B cell (primary cell): Measurements from ENCODE around the gene ASPSCR1. TPM values are rescaled to one million over a fixed set of nuclear protein-coding genes. Genes with fewer than 3 reads are reported as not detected.

Experiments used
- ATAC-seq: fragments of 200-7000 bp; cut with Tn5 transposase; one replicate; pipeline ENCODE4 v1.10.0; 2021; ENCODE audit warnings: low read depth, mild to moderate bottlenecking, moderate number of reproducible peaks, moderate library complexity
- CTCF ChIA-PET: fragments of 350-600 bp; sonication (Branson Sonifier 250); formaldehyde crosslinking; loops from one replicate; lab custom pipeline; 2021; ENCODE audit warnings: antibody characterized with exemption, inconsistent platforms; lab: Charles Lee
- POLR2A ChIA-PET: fragments of 350-600 bp; sonication (Branson Sonifier 250); formaldehyde crosslinking; loops from one replicate; lab custom pipeline; 2021; ENCODE audit warnings: antibody characterized with exemption; lab: Charles Lee
- DNase-seq: peaks from one replicate; pipeline ENCODE4 v3.0.0; 2013
- H2AFZ ChIP-seq: 2 replicates; pipeline ENCODE4 v1.6.1; 2012; ENCODE audit warnings: mild to moderate bottlenecking, low read depth, low read length; ENCODE audit not compliant: insufficient read depth, poor library complexity, severe bottlenecking
- H3K27ac ChIP-seq, 2 donors: 1 replicate in 1 of 2; 2 replicates in 1 of 2; pipeline ENCODE4 v1.5.1; 2012 to 2013; ENCODE audit warnings: low read length in 2 of 2, mild to moderate bottlenecking in 2 of 2, moderate library complexity in 1 of 2
- H3K27me3 ChIP-seq, 4 experiments: fragments of 200-600 bp in 1 of 4; sonication (generic) in 1 of 4; replicated peaks in 1 of 4; 1 replicate in 2 of 4; 2 replicates in 2 of 4; pipeline versions ENCODE4 v1.6.1 to v1.7.0; 2013 to 2016; ENCODE audit warnings: low read length in 3 of 4, mild to moderate bottlenecking in 2 of 4, mixed read lengths in 1 of 4, moderate library complexity in 1 of 4; ENCODE audit not compliant: insufficient read depth in 4 of 4, control insufficient read depth in 3 of 4; ENCODE audit errors: control extremely low read depth in 1 of 4
- H3K36me3 ChIP-seq, 2 experiments: replicated peaks in 1 of 2; 1 replicate in 1 of 2; 2 replicates in 1 of 2; pipeline versions ENCODE4 v1.6.1 to v1.7.1; 2013; ENCODE audit warnings: low read length in 1 of 2; ENCODE audit not compliant: insufficient read depth in 2 of 2, control insufficient read depth in 1 of 2; ENCODE audit errors: control extremely low read depth in 1 of 2, extremely low read depth in 1 of 2
- H3K4me1 ChIP-seq, 2 donors: fragments of 200-600 bp in 1 of 2; sonication (generic) in 1 of 2; 1 replicate in 1 of 2; 2 replicates in 1 of 2; pipeline versions ENCODE4 v1.5.1 to v1.6.1; 2013 to 2017; ENCODE audit warnings: low read length in 2 of 2; ENCODE audit not compliant: control insufficient read depth in 2 of 2, insufficient read depth in 2 of 2
- H3K4me2 ChIP-seq: replicated peaks from 2 replicates; pipeline ENCODE3; 2012; ENCODE audit warnings: mild to moderate bottlenecking, low read depth, low read length; ENCODE audit not compliant: poor library complexity, severe bottlenecking
- H3K4me3 ChIP-seq, 5 experiments: fragments of 200-600 bp in 1 of 5; sonication (generic) in 1 of 5; 1 replicate in 3 of 5; 2 replicates in 2 of 5; pipeline versions ENCODE4 v1.5.1 to v1.7.0; 2011 to 2016; ENCODE audit warnings: low read length in 4 of 5, mild to moderate bottlenecking in 4 of 5, low read depth in 2 of 5, control low read depth in 1 of 5, moderate library complexity in 1 of 5; ENCODE audit not compliant: insufficient read depth in 1 of 5; ENCODE audit errors: control extremely low read depth in 1 of 5, extremely low read depth in 1 of 5
- H3K79me2 ChIP-seq: fragments of 200-600 bp; sonication (generic); one replicate; pipeline ENCODE4 v1.6.0; 2016; ENCODE audit warnings: low read length; ENCODE audit not compliant: control insufficient read depth, insufficient read depth
- H3K9ac ChIP-seq: fragments of 200-600 bp; sonication (generic); 2 replicates; pipeline ENCODE4 v1.6.1; 2017; ENCODE audit warnings: mild to moderate bottlenecking, low read length, moderate library complexity
- H3K9me3 ChIP-seq, 3 donors: one replicate each; pipeline versions ENCODE4 v1.6.1 to v1.7.1; 2013; ENCODE audit warnings: low read length in 2 of 3; ENCODE audit not compliant: control insufficient read depth in 2 of 3, insufficient read depth in 1 of 3; ENCODE audit errors: control extremely low read depth in 1 of 3
- H4K20me1 ChIP-seq: 2 replicates; pipeline ENCODE4 v1.6.0; 2012; ENCODE audit warnings: mild to moderate bottlenecking, low read length; ENCODE audit not compliant: insufficient read depth, control insufficient read depth, poor library complexity, severe bottlenecking
- H3K27ac Mint-ChIP-seq: one replicate; pipeline ENCODE4 v1.8.0; 2021; ENCODE audit warnings: mixed read lengths
- H3K27me3 Mint-ChIP-seq: one replicate; pipeline ENCODE4 v1.8.0; 2021; ENCODE audit warnings: mixed read lengths
- H3K4me1 Mint-ChIP-seq: one replicate; pipeline ENCODE4 v1.8.0; 2021; ENCODE audit warnings: mixed read lengths
- H3K4me3 Mint-ChIP-seq: one replicate; pipeline ENCODE4 v1.8.0; 2021; ENCODE audit warnings: mixed read lengths
- H3K9me3 Mint-ChIP-seq: one replicate; pipeline ENCODE4 v1.8.0; 2022; ENCODE audit warnings: mixed read lengths; ENCODE audit not compliant: insufficient read depth
- EZH2 ChIP-seq: IDR thresholded peaks from 2 replicates; pipeline ENCODE4 v1.6.1; 2012; ENCODE audit warnings: borderline replicate concordance, low read depth, mild to moderate bottlenecking, moderate library complexity, low read length; ENCODE audit not compliant: insufficient read depth, poor library complexity, severe bottlenecking
- WGBS: methylation state at CpG from one replicate; pipeline ENCODE4 v1.1.5; 2013; ENCODE audit warnings: missing lambda C conversion rate; ENCODE audit not compliant: insufficient coverage; 5-methylcytosine and 5-hydroxymethylcytosine counted together
- intact Hi-C: fragments of 100-400 bp; cut with micrococcal nuclease; formaldehyde crosslinking; loops from one replicate; pipeline ENCODE4 v1.10.0; 2022
- polyA plus RNA-seq: library from polyadenylated mRNA; depleted of rRNA; stranded (reverse); fragments of >200 nt; gene quantifications from 2 replicates; pipeline ENCODE4 v1.2.3, GENCODE V29; 2012
- total RNA-seq, 2 donors: library from RNA; stranded (reverse); fragments of 120-200 nt in 1 of 2; gene quantifications; 1 replicate in 1 of 2; 2 replicates in 1 of 2; pipeline versions ENCODE4 v1.2.3 to v1.2.4, GENCODE V29; 2013 to 2022
- TF ChIP-seq, protein P1 (sequence below): fragments of 200-600 bp; IDR thresholded peaks from one replicate; pipeline ENCODE4 v1.8.0; 2022; ENCODE audit warnings: antibody characterized with exemption, mild to moderate bottlenecking

ASPSCR1 gene
- total and polyA plus RNA-seq, 2 donors (not counting 1 experiment from before 2014, with no cell fraction given), result 34.0 to 46.7 TPM

DNA sequence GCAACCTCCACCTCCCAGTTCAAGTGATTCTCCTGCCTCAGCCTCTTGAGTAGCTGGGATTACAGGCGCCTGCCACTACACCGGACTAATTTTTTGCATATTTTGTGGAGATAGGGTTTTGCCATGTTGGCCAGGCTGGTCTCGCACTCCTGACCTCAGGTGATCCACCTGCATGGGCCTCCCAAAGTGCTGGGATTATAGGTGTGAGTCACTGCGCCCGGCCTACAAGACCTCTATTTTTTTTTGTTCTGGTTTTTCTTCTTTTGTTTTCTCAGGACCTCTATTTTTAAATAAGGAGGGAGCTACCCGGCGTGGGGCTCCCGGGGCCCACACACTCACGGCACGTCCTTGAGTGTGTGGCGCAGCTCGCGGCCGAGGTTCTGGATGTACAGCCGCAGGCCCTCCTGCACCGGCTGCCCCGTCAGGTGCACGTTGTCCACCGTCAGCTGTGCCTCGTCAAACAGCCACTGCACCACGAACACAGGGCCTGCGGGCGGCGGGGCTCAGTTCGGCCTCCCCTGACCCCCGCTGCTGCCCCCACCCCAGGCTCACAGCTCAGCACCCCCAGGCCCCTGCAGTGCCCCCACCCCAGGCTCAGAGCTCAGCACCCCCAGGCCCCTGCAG is 22.3 kb upstream of the ASPSCR1 start:
- Mint-ChIP-seq H3K4me3 (no peak overlapping the region), H3K27ac (no peak overlapping the region), H3K4me1 (peaks cover 1% of the 10 kb centered on the region), H3K27me3 (peaks cover 18% of the 10 kb centered on the region), H3K9me3 (no peaks in the 10 kb centered on the region)
- Histone ChIP-seq H3K4me2 (no peak overlapping the region), H4K20me1 (no peaks in the 10 kb centered on the region), H3K79me2 (no peaks in the 10 kb centered on the region), H3K36me3 (no peaks in the 10 kb centered on the region), H3K9ac (no peak overlapping the region), H3K4me1 (peaks cover 10 to 11% of the 10 kb centered on the region in 2 donors), H3K4me3 (no peak overlapping the region), H2AFZ (no peak overlapping the region), H3K27ac (no peak overlapping the region), H3K27me3 (peaks cover 0 to 48% (median 22%) of the 10 kb centered on the region in 4 experiments), H3K9me3 (peaks cover 0 to 10% (median 0%) of the 10 kb centered on the region in 3 donors)
- TF ChIP-seq, protein P1, sequence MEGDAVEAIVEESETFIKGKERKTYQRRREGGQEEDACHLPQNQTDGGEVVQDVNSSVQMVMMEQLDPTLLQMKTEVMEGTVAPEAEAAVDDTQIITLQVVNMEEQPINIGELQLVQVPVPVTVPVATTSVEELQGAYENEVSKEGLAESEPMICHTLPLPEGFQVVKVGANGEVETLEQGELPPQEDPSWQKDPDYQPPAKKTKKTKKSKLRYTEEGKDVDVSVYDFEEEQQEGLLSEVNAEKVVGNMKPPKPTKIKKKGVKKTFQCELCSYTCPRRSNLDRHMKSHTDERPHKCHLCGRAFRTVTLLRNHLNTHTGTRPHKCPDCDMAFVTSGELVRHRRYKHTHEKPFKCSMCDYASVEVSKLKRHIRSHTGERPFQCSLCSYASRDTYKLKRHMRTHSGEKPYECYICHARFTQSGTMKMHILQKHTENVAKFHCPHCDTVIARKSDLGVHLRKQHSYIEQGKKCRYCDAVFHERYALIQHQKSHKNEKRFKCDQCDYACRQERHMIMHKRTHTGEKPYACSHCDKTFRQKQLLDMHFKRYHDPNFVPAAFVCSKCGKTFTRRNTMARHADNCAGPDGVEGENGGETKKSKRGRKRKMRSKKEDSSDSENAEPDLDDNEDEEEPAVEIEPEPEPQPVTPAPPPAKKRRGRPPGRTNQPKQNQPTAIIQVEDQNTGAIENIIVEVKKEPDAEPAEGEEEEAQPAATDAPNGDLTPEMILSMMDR, result no peak
- TF ChIP-seq EZH2, result no peak
- ChIA-PET POLR2A (no interaction called here), CTCF (interaction anchor here (0.6 to 1.3 kb wide), 3 partner anchors 11 to 316 kb away, joined by 3 to 4 read pairs (median 4); no protein-coding TSS in a partner anchor)
- intact Hi-C loops, result no loop called here
- ATAC-seq (no peak), DNase-seq (no peak)
- over 99% methylated on average over 18 of the region's 26 CpGs for WGBS
